Caco-2 (cell line): ENCODE results near the gene UCHL3. TPM values are rescaled to one million over a fixed set of nuclear protein-coding genes. Genes with fewer than 3 reads are reported as not detected.

Experiments
- BruUV-seq: library from RNA; stranded (reverse); fragments of 400-500 nt; replicated peaks from 2 replicates; lab custom pipeline; 2021; lab: Mats Ljungman, UMichigan
- CTCF ChIA-PET: fragments of 300-600 bp; sonication (Branson Sonifier 250); formaldehyde crosslinking; loops from one replicate; lab custom pipeline; 2022; ENCODE audit warnings: antibody characterized with exemption; lab: Charles Lee
- POLR2A ChIA-PET: fragments of 300-600 bp; sonication (Branson Sonifier 250); formaldehyde crosslinking; loops from one replicate; lab custom pipeline; 2022; ENCODE audit warnings: antibody characterized with exemption; lab: Charles Lee
- DNase-seq, 2 experiments: peaks; one replicate each; pipeline versions ENCODE4 v3.0.0 to v3.0.0-alpha.2; 2020 to 2022
- H3K27me3 ChIP-seq: replicated peaks from 2 replicates; pipeline ENCODE4 v1.6.0; 2011; ENCODE audit warnings: low read length; ENCODE audit not compliant: control insufficient read depth, insufficient read depth
- H3K36me3 ChIP-seq: 2 replicates; pipeline ENCODE4 v1.5.1; 2011; ENCODE audit warnings: low read length; ENCODE audit not compliant: control insufficient read depth, insufficient read depth
- H3K4me1 ChIP-seq: fragments of 250-450 bp; sonication (Bioruptor Pico); 2 replicates; pipeline ENCODE4 v1.5.1; 2020; ENCODE audit warnings: mild to moderate bottlenecking
- H3K4me3 ChIP-seq: 2 replicates; pipeline ENCODE4 v1.5.1; 2011; ENCODE audit warnings: low read depth, mild to moderate bottlenecking, control low read depth, low read length
- H3K9me3 ChIP-seq: fragments of 250-450 bp; sonication (Bioruptor Pico); 2 replicates; pipeline ENCODE4 v1.5.1; 2020; ENCODE audit warnings: mild to moderate bottlenecking, moderate library complexity
- H3K27ac Mint-ChIP-seq: one replicate; pipeline ENCODE4 v1.8.0; 2022; ENCODE audit warnings: mixed read lengths; ENCODE audit not compliant: unreplicated experiment
- H3K27me3 Mint-ChIP-seq: one replicate; pipeline ENCODE4 v1.8.0; 2022; ENCODE audit warnings: mixed read lengths; ENCODE audit not compliant: insufficient read depth, unreplicated experiment
- H3K36me3 Mint-ChIP-seq: one replicate; pipeline ENCODE4 v1.8.0; 2022; ENCODE audit warnings: mild to moderate bottlenecking, mixed read lengths; ENCODE audit not compliant: insufficient read depth, unreplicated experiment
- H3K4me1 Mint-ChIP-seq: one replicate; pipeline ENCODE4 v1.8.0; 2022; ENCODE audit warnings: low read depth, mixed read lengths; ENCODE audit not compliant: unreplicated experiment
- H3K4me3 Mint-ChIP-seq: one replicate; pipeline ENCODE4 v1.8.0; 2022; ENCODE audit warnings: mild to moderate bottlenecking, moderate library complexity, mixed read lengths; ENCODE audit not compliant: unreplicated experiment
- H3K9me3 Mint-ChIP-seq: one replicate; pipeline ENCODE4 v1.8.0; 2022; ENCODE audit warnings: mixed read lengths; ENCODE audit not compliant: unreplicated experiment
- intact Hi-C: fragments of 100-400 bp; cut with micrococcal nuclease; formaldehyde crosslinking; loops from one replicate; pipeline ENCODE4 v1.10.0; 2022; ENCODE audit not compliant: unreplicated experiment
- total RNA-seq: library from RNA; stranded (reverse); gene quantifications from 2 replicates; pipeline ENCODE4 v1.2.3, GENCODE V29; 2022
- TF ChIP-seq, protein P1 (sequence below), 2 experiments: fragments of 200-600 bp in 1 of 2; IDR thresholded peaks; 1 replicate in 1 of 2; 2 replicates in 1 of 2; pipeline versions ENCODE4 v1.5.1 to v1.8.0; 2011 to 2022; ENCODE audit warnings: antibody characterized with exemption in 1 of 2, control low read depth in 1 of 2, inconsistent platforms in 1 of 2, low read depth in 1 of 2, low read length in 1 of 2, mild to moderate bottlenecking in 1 of 2, moderate library complexity in 1 of 2; ENCODE audit not compliant: insufficient read depth in 1 of 2, severe bottlenecking in 1 of 2, unreplicated experiment in 1 of 2

The UCHL3 gene
- total RNA-seq, 1 experiment from 2014 or later: 122 TPM

DNA sequence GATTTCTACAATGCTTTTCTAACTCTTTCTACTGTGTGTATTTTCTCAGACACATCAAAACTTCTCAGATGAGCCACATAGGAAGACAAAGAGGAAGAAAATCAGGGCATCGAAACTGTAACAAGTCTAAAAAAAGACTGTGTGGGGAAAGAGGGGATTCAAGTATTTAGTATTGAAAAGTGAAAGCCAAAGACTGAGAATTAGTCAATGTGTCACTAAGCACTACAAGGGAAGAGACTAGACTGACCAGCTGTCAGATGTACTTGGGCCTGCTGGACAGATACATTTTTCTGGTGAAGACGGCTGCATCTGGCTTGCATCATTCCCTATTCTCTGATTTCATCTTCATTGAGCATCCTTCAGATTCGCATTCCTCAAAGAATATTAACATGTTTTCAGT is 37.3 kb upstream of the UCHL3 start:
- no peak for DNase-seq
- intact Hi-C loops: no loop called here
- Histone ChIP-seq H3K9me3 (no peaks in the 10 kb centered on the region), H3K36me3 (no peaks in the 10 kb centered on the region), H3K27me3 (no peaks in the 10 kb centered on the region; the same call in 1 of the 2 replicates), H3K4me1 (no peaks in the 10 kb centered on the region), H3K4me3 (no peak overlapping the region)
- H3K27me3 Mint-ChIP-seq: peaks cover 3% of the 10 kb centered on the region
- ChIA-PET CTCF (no interaction called here), POLR2A (no interaction called here)
- no peaks in the 10 kb centered on the region for H3K36me3 Mint-ChIP-seq
- H3K4me3 Mint-ChIP-seq: no peak overlapping the region
- BruUV-seq: no TSS peak
- H3K4me1 Mint-ChIP-seq: no peaks in the 10 kb centered on the region
- no peaks in the 10 kb centered on the region for H3K9me3 Mint-ChIP-seq
- no peak overlapping the region for H3K27ac Mint-ChIP-seq
- TF ChIP-seq, protein P1, sequence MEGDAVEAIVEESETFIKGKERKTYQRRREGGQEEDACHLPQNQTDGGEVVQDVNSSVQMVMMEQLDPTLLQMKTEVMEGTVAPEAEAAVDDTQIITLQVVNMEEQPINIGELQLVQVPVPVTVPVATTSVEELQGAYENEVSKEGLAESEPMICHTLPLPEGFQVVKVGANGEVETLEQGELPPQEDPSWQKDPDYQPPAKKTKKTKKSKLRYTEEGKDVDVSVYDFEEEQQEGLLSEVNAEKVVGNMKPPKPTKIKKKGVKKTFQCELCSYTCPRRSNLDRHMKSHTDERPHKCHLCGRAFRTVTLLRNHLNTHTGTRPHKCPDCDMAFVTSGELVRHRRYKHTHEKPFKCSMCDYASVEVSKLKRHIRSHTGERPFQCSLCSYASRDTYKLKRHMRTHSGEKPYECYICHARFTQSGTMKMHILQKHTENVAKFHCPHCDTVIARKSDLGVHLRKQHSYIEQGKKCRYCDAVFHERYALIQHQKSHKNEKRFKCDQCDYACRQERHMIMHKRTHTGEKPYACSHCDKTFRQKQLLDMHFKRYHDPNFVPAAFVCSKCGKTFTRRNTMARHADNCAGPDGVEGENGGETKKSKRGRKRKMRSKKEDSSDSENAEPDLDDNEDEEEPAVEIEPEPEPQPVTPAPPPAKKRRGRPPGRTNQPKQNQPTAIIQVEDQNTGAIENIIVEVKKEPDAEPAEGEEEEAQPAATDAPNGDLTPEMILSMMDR (IDR thresholded peaks at IDR 0.05; ENCODE audit: insufficient read depth in 1 of 2, low read depth in 1 of 2, low read length in 1 of 2, severe bottlenecking in 1 of 2, unreplicated experiment in 1 of 2): no peak

DNA sequence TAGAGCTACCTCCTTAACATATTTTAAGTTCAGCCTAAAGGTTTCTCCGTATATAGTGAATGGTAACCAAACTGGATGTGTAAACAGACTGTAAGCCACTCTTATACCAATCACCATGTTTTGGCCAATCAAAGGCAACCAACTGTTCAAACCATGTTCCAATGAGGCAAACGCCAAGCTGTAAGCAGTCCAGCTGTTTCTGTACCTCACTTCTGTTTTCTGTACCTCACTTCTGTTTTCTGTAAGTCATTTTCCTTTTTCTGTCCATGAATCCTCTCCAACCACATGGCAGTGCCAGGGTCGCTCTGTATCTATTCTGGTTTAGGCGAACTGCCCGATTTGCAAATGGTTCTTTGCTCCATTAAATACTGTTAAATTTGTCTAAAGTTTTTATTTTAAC is 36.3 kb upstream of the UCHL3 start:
- ChIA-PET POLR2A (no interaction called here), CTCF (no interaction called here)
- H3K4me1 ChIP-seq: no peaks in the 10 kb centered on the region
- H3K9me3 Mint-ChIP-seq: no peaks in the 10 kb centered on the region
- intact Hi-C loops: no loop called here
- TF ChIP-seq, protein P1 (IDR thresholded peaks at IDR 0.05; ENCODE audit: insufficient read depth in 1 of 2, low read depth in 1 of 2, low read length in 1 of 2, severe bottlenecking in 1 of 2, unreplicated experiment in 1 of 2): no peak
- H3K9me3 ChIP-seq: no peaks in the 10 kb centered on the region
- H3K27ac Mint-ChIP-seq: no peak overlapping the region
- H3K4me1 Mint-ChIP-seq: no peaks in the 10 kb centered on the region
- no peaks in the 10 kb centered on the region for H3K27me3 ChIP-seq
- H3K27me3 Mint-ChIP-seq: peaks cover 3% of the 10 kb centered on the region
- no peak for DNase-seq
- no TSS peak for BruUV-seq
- no peak overlapping the region for H3K4me3 Mint-ChIP-seq
- H3K36me3 Mint-ChIP-seq: no peaks in the 10 kb centered on the region
- H3K4me3 ChIP-seq: no peak overlapping the region
- H3K36me3 ChIP-seq: no peaks in the 10 kb centered on the region

DNA sequence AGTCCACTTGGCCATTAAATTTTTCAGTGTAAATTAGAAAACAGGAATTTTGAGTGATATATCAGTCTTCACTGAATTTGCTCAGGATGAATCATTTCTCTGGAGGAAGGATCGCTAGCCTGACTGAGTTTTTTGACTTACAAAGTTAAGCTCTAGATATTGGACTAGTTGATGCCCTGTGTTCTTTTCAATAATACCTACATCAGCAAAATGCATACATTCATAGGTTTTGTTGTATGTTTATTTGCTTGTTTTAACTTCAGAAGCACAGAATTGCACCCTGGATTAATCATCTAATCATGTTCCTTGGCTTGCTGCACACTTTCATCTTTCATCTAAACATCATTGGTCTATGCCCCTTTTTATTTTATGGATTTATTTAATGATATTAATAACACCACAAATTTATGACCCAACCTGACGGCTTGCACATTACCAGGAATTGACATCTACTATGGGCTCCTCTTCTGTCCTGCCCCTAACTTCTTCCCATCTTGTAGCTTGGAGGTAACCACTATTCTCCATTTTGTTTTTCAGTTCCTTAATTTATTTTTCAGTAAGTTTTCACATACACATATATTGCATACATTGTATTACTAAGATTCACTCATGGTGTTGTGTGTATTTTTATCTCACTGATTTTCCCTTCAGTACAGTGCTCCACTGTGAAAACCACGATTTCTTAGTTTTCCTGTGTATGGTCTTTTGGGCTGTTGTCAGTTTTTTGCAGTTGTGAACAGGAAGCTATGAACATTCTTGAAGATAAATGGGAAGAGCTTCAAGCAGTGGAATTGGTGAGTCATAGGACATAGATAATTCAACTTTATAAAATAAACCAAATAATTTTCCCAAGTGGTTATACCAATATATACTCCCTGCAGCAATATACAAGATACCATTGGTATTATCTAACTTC is 35.3 kb upstream of the UCHL3 start:
- no peak for DNase-seq
- H3K4me3 Mint-ChIP-seq: no peak overlapping the region
- intact Hi-C loops: no loop called here
- peaks cover 3% of the 10 kb centered on the region for H3K27me3 Mint-ChIP-seq
- no peak overlapping the region for H3K27ac Mint-ChIP-seq
- no peaks in the 10 kb centered on the region for H3K36me3 Mint-ChIP-seq
- Histone ChIP-seq H3K27me3 (no peaks in the 10 kb centered on the region), H3K9me3 (no peaks in the 10 kb centered on the region), H3K4me1 (no peaks in the 10 kb centered on the region), H3K36me3 (no peaks in the 10 kb centered on the region), H3K4me3 (no peak overlapping the region)
- no peaks in the 10 kb centered on the region for H3K4me1 Mint-ChIP-seq
- ChIA-PET POLR2A (interaction anchor here (0.6 kb wide), 1 partner anchor 214 kb away, joined by 4 read pairs; no protein-coding TSS in a partner anchor), CTCF (interaction anchor here (0.6 kb wide), 1 partner anchor 19 kb away, joined by 4 read pairs; no protein-coding TSS in a partner anchor)
- no peaks in the 10 kb centered on the region for H3K9me3 Mint-ChIP-seq
- TF ChIP-seq, protein P1 (IDR thresholded peaks at IDR 0.05; ENCODE audit: insufficient read depth in 1 of 2, low read depth in 1 of 2, low read length in 1 of 2, severe bottlenecking in 1 of 2, unreplicated experiment in 1 of 2): no peak
- no TSS peak for BruUV-seq
